PC-9 (cell line): Measurements from ENCODE around the gene WNT8B. TPM values are rescaled to one million over a fixed set of nuclear protein-coding genes. Genes with fewer than 3 reads are reported as not detected.

Source experiments
- Bru-seq: library from RNA; stranded (reverse); fragments of 400-500 nt; gene quantifications from one replicate; lab custom pipeline; 2021; lab: Mats Ljungman, UMichigan
- BruChase-seq, 2 experiments: library from RNA; stranded (reverse); fragments of 400-500 nt; gene quantifications; one replicate each; lab custom pipeline; 2021; lab: Mats Ljungman, UMichigan
- BruUV-seq: library from RNA; stranded (reverse); fragments of 400-500 nt; replicated peaks from 2 replicates; lab custom pipeline; 2021; lab: Mats Ljungman, UMichigan
- CTCF ChIA-PET: fragments of 300-600 bp; sonication (Branson Sonifier 250); formaldehyde crosslinking; loops from one replicate; lab custom pipeline; 2022; ENCODE audit warnings: antibody characterized with exemption; lab: Charles Lee
- POLR2A ChIA-PET: fragments of 300-600 bp; sonication (Branson Sonifier 250); formaldehyde crosslinking; loops from one replicate; lab custom pipeline; 2022; ENCODE audit warnings: antibody characterized with exemption; ENCODE audit not compliant: unreplicated experiment; lab: Charles Lee
- DNase-seq, 2 experiments: peaks; one replicate each; pipeline versions ENCODE4 v3.0.0 to v3.0.0-alpha.2; 2015 to 2022; ENCODE audit warnings: mixed read lengths in 1 of 2
- H2AFZ ChIP-seq: fragments of 200-600 bp; sonication (generic); 2 replicates; pipeline ENCODE4 v1.8.1; 2017; ENCODE audit warnings: antibody characterized with exemption
- H3F3A ChIP-seq: fragments of 200-600 bp; sonication (generic); 2 replicates; pipeline ENCODE4 v1.8.1; 2017; ENCODE audit warnings: antibody characterized with exemption, mild to moderate bottlenecking, low read depth; ENCODE audit not compliant: insufficient read depth
- H3K27ac ChIP-seq: fragments of 200-600 bp; sonication (generic); 2 replicates; pipeline ENCODE4 v1.6.1; 2016; ENCODE audit warnings: mixed run types
- H3K27me3 ChIP-seq: fragments of 200-600 bp; sonication (generic); 2 replicates; pipeline ENCODE4 v1.6.1; 2016; ENCODE audit warnings: low read depth, mixed run types; ENCODE audit not compliant: insufficient read depth
- H3K36me3 ChIP-seq: fragments of 200-600 bp; sonication (generic); 2 replicates; pipeline ENCODE4 v1.6.1; 2016; ENCODE audit warnings: low read depth, mixed run types
- H3K4me1 ChIP-seq: fragments of 200-600 bp; sonication (generic); replicated peaks from 2 replicates; pipeline ENCODE4 v1.6.1; 2016; ENCODE audit warnings: mixed run types; ENCODE audit not compliant: insufficient read depth
- H3K4me2 ChIP-seq: fragments of 200-600 bp; sonication (generic); 2 replicates; pipeline ENCODE4 v1.6.1; 2017; ENCODE audit warnings: mixed run types
- H3K4me3 ChIP-seq: fragments of 200-600 bp; sonication (generic); 2 replicates; pipeline ENCODE4 v1.6.1; 2016; ENCODE audit warnings: mixed run types
- H3K79me2 ChIP-seq: fragments of 200-600 bp; sonication (generic); 2 replicates; pipeline ENCODE4 v1.6.1; 2017; ENCODE audit warnings: low read depth, mixed run types
- H3K9me2 ChIP-seq: fragments of 200-600 bp; sonication (generic); 2 replicates; pipeline ENCODE4 v1.8.1; 2017; ENCODE audit warnings: mild to moderate bottlenecking; ENCODE audit not compliant: insufficient read depth
- H3K9me3 ChIP-seq: fragments of 200-600 bp; sonication (generic); 2 replicates; pipeline ENCODE4 v1.8.1; 2016; ENCODE audit warnings: low read depth; ENCODE audit not compliant: insufficient read depth
- H4K20me1 ChIP-seq: fragments of 200-600 bp; sonication (generic); 2 replicates; pipeline ENCODE4 v1.8.1; 2017; ENCODE audit not compliant: insufficient read depth
- EZH2 ChIP-seq: fragments of 200-600 bp; sonication (generic); IDR thresholded peaks from 2 replicates; pipeline ENCODE4 v1.8.0; 2017; ENCODE audit warnings: antibody characterized with exemption, low read depth
- intact Hi-C: fragments of 100-400 bp; cut with micrococcal nuclease; formaldehyde crosslinking; loops from one replicate; pipeline ENCODE4 v1.10.0; 2022; ENCODE audit not compliant: unreplicated experiment
- long read RNA-seq: library from polyadenylated mRNA; stranded (forward); transcript quantifications from one replicate; pipeline ENCODE4 v2.0.0, GENCODE V29; 2022
- total RNA-seq: library from RNA; stranded (reverse); gene quantifications from 2 replicates; pipeline ENCODE4 v1.2.3, GENCODE V29; 2021
- TF ChIP-seq, protein P1 (sequence below): fragments of 200-600 bp; sonication (generic); conservative IDR thresholded peaks from 2 replicates; pipeline ENCODE4 v1.6.1; 2017; ENCODE audit warnings: mixed run types, antibody characterized with exemption, mild to moderate bottlenecking, moderate library complexity

WNT8B gene, protein sequence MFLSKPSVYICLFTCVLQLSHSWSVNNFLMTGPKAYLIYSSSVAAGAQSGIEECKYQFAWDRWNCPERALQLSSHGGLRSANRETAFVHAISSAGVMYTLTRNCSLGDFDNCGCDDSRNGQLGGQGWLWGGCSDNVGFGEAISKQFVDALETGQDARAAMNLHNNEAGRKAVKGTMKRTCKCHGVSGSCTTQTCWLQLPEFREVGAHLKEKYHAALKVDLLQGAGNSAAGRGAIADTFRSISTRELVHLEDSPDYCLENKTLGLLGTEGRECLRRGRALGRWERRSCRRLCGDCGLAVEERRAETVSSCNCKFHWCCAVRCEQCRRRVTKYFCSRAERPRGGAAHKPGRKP
- not detected in 2 replicates for total RNA-seq
- not detected for Bru-seq, nascent RNA
- BruChase-seq, experiment 1, labeled RNA remaining after a 2-hour chase, result percentile 4 among the genes with signal in this experiment
- BruChase-seq, experiment 2, labeled RNA remaining after a 6-hour chase, result percentile 5 among the genes with signal in this experiment
- long read RNA-seq, result 0 reads

DNA sequence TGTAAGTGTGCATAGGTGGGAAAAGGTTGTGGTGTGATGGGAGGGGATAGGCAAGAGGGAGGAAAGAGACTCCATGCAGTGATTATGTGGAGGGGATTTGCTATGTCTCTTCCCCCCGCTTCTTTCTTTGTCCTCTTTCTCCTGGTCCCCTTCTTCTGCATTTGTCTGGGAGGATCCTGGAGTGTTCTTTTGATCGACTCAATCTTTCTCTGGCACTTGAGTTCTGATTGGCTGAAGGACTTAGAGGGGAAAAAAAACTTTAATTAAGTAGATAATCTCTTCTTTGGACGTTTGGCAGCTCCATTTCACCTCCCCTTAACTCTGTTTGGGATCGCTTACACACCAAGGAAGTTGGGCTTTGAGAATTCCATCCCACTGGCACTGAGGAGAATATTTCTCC lies at the start of gene WNT8B:
Gene WNT8B, plus strand, starts transcription at position 301 of the 400 bp plus-strand sequence. CDS start 160 bp downstream, outside the sequence.
- DNase-seq, result no peak
- peaks cover 30% of the 10 kb centered on the region for H3K27me3 ChIP-seq

DNA sequence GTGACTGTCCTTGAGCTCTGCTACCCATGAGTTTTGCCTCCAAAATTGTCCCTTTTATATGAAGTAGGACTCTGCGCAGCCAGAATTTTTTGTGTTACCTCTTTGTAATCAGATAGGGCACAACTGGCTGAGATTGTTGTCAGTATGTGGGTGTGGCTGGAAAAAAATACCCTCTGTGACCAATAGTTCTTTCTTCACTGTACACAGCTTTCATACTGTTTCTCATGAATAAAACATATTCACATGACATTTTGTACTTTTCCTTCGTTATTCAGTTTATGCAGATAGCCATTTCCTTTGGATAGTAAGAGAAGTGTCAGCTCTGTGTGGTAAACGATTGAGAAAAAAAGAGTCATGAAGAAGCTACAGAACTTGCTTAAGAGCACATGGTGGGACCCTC lies 49.6 kb upstream of the WNT8B start:
- Histone ChIP-seq H2AFZ (no peak overlapping the region), H3F3A (no peaks in the 10 kb centered on the region), H3K4me1 (no peaks in the 10 kb centered on the region), H3K4me3 (no peak overlapping the region), H3K9me3 (no peaks in the 10 kb centered on the region), H3K79me2 (no peaks in the 10 kb centered on the region), H3K36me3 (no peaks in the 10 kb centered on the region), H3K4me2 (no peak overlapping the region), H3K27ac (no peak overlapping the region), H3K9me2 (no peaks in the 10 kb centered on the region), H3K27me3 (no peaks in the 10 kb centered on the region), H4K20me1 (no peaks in the 10 kb centered on the region)
- no TSS peak for BruUV-seq
- CTCF ChIA-PET, result no interaction called here
- no peak for TF ChIP-seq EZH2
- TF ChIP-seq, protein P1, sequence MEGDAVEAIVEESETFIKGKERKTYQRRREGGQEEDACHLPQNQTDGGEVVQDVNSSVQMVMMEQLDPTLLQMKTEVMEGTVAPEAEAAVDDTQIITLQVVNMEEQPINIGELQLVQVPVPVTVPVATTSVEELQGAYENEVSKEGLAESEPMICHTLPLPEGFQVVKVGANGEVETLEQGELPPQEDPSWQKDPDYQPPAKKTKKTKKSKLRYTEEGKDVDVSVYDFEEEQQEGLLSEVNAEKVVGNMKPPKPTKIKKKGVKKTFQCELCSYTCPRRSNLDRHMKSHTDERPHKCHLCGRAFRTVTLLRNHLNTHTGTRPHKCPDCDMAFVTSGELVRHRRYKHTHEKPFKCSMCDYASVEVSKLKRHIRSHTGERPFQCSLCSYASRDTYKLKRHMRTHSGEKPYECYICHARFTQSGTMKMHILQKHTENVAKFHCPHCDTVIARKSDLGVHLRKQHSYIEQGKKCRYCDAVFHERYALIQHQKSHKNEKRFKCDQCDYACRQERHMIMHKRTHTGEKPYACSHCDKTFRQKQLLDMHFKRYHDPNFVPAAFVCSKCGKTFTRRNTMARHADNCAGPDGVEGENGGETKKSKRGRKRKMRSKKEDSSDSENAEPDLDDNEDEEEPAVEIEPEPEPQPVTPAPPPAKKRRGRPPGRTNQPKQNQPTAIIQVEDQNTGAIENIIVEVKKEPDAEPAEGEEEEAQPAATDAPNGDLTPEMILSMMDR, result no peak
- intact Hi-C loops, result no loop called here
- no peak for DNase-seq
- POLR2A ChIA-PET, result no interaction called here

More for the DNA sequence above, at the start of gene WNT8B:
- TF ChIP-seq, protein P1, result no peak
- no peak for TF ChIP-seq EZH2
- CTCF ChIA-PET, result no interaction called here
- Histone ChIP-seq H3K27ac (no peak within 1 kb of the TSS), H3F3A (no peaks in the 10 kb centered on the region), H3K4me2 (no peak within 1 kb of the TSS), H4K20me1 (no peaks in the 10 kb centered on the region), H3K9me3 (no peaks in the 10 kb centered on the region), H3K4me3 (no peak within 1 kb of the TSS), H3K36me3 (no peaks in the 10 kb centered on the region), H3K79me2 (no peaks in the 10 kb centered on the region), H2AFZ (no peak within 1 kb of the TSS), H3K4me1 (no peaks in the 10 kb centered on the region), H3K9me2 (no peaks in the 10 kb centered on the region)
- no TSS peak for BruUV-seq
- POLR2A ChIA-PET, result interaction anchor here (0.5 kb wide), 1 partner anchor 164 kb away, joined by 3 read pairs; no protein-coding TSS in a partner anchor
- intact Hi-C loops, result no loop called here

DNA sequence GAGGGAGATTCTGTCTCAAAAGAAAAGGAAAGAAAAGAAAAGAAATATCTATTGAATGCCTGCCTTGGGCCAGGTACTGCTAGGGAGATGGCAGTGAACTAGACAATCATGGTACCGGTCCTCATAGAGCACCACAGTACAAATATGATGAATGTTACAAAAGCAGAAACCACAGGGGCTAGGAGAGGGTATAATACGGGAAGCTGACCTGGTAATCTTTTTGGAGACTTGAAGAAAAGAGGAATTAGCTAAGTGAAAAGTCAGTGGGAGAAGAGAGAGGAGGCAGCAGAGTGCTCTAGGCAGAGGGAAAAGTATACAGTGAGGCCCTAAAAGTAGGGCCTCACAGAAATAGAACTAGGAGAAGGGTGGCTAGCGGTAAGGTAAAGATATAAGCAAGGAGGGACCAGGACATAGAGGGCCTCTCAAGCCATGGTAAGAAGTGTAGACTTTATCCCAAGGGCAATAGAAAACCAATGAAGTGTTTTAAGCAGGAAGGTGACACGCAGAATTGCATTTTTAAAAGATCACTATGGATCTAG lies 42.8 kb upstream of the WNT8B start:
- POLR2A ChIA-PET, result no interaction called here
- Histone ChIP-seq H3K9me2 (no peaks in the 10 kb centered on the region), H3K79me2 (no peaks in the 10 kb centered on the region), H3K36me3 (no peaks in the 10 kb centered on the region), H3K4me2 (no peak overlapping the region), H3K9me3 (no peaks in the 10 kb centered on the region), H4K20me1 (no peaks in the 10 kb centered on the region), H3F3A (no peaks in the 10 kb centered on the region), H3K27ac (no peak overlapping the region), H3K27me3 (no peaks in the 10 kb centered on the region), H3K4me3 (no peak overlapping the region), H2AFZ (no peak overlapping the region), H3K4me1 (no peaks in the 10 kb centered on the region)
- no peak for DNase-seq
- intact Hi-C loops, result no loop called here
- CTCF ChIA-PET, result no interaction called here
- BruUV-seq, result no TSS peak
- TF ChIP-seq EZH2, result no peak
- TF ChIP-seq, protein P1, result no peak
